Duodenal mucosa (tissue), 2 donors: ENCODE data around the gene IL1RAPL2.

Experiments used
- H3K27ac ChIP-seq: one replicate; pipeline ENCODE4 v1.7.0; 2013; ENCODE audit warnings: low read depth, low read length
- H3K27me3 ChIP-seq, 2 donors: one replicate each; pipeline ENCODE4 v1.7.0; 2013; ENCODE audit warnings: low read length in 2 of 2, control low read depth in 1 of 2; ENCODE audit not compliant: insufficient read depth in 2 of 2, control insufficient read depth in 1 of 2
- H3K36me3 ChIP-seq, 2 donors: one replicate each; pipeline ENCODE4 v1.7.0; 2013; ENCODE audit warnings: low read length in 2 of 2, control low read depth in 1 of 2; ENCODE audit not compliant: insufficient read depth in 2 of 2, control insufficient read depth in 1 of 2
- H3K4me1 ChIP-seq, 2 donors: one replicate each; pipeline ENCODE4 v1.7.0; 2013; ENCODE audit warnings: low read length in 2 of 2, control low read depth in 1 of 2; ENCODE audit not compliant: insufficient read depth in 2 of 2, control insufficient read depth in 1 of 2
- H3K4me3 ChIP-seq, 2 donors: one replicate each; pipeline ENCODE4 v1.7.0; 2013; ENCODE audit warnings: low read length in 2 of 2, low read depth in 1 of 2
- H3K9ac ChIP-seq, 2 donors: one replicate each; pipeline ENCODE4 v1.7.0; 2013; ENCODE audit warnings: low read length in 2 of 2, low read depth in 1 of 2
- H3K9me3 ChIP-seq, 2 donors: one replicate each; pipeline ENCODE4 v1.7.0; 2013; ENCODE audit warnings: low read length in 2 of 2, control low read depth in 1 of 2; ENCODE audit not compliant: control insufficient read depth in 1 of 2

IL1RAPL2 gene

GRCh38 chrX:105269386-105269785, 703.4 kb downstream of the IL1RAPL2 start:
- H3K36me3 ChIP-seq, result no peaks in the 10 kb centered on the region
- no peaks in the 10 kb centered on the region for H3K27me3 ChIP-seq
- H3K9me3 ChIP-seq, result no peaks in the 10 kb centered on the region
- H3K9ac ChIP-seq, result no peak overlapping the region
- no peaks in the 10 kb centered on the region for H3K4me1 ChIP-seq
- no peak overlapping the region for H3K4me3 ChIP-seq
- H3K27ac ChIP-seq, result no peak overlapping the region

DNA sequence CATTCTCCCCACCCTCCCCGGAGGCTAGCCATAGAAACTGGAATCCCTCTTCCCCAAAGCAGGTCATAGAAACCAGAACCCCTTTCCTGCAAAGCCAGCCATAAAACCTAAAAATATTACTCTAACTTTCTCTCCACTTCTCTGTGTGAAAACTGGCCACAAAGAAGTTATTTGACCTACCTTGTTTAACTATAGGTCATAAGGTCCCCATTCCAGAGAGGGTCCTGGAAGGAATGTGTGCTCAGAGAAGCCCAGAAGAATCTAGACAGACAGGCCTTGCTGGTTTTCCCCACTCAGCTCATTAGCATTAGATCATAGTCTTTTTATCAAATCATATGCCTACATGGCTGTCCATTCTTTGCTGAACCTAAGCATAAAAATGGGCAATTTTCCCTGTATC, 707.3 kb downstream of the IL1RAPL2 start:
- H3K9ac ChIP-seq, result no peak overlapping the region
- no peaks in the 10 kb centered on the region for H3K27me3 ChIP-seq
- H3K9me3 ChIP-seq, result no peaks in the 10 kb centered on the region
- no peaks in the 10 kb centered on the region for H3K4me1 ChIP-seq
- H3K36me3 ChIP-seq, result no peaks in the 10 kb centered on the region
- no peak overlapping the region for H3K27ac ChIP-seq
- H3K4me3 ChIP-seq, result no peak overlapping the region

DNA sequence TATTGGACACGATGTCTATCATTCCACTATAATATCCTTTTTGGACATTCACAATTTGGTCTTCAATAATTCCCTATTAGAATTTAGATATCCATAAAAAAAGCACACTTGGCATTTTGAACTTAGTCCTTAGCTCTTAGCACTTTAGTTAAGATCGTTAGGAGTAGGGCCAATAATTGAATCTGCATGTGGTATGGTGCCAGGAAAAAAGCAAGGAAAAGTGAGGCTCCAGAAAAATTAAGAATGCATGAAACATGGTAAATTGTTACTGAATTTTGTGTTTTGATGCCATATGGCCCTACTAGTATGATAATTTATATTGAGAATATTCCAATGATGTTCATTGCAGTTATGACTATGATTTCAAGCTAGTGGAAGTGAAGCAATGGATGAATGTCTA, 708.1 kb downstream of the IL1RAPL2 start:
- H3K36me3 ChIP-seq, result no peaks in the 10 kb centered on the region
- H3K4me1 ChIP-seq, result no peaks in the 10 kb centered on the region
- no peak overlapping the region for H3K9ac ChIP-seq
- no peak overlapping the region for H3K4me3 ChIP-seq
- no peaks in the 10 kb centered on the region for H3K27me3 ChIP-seq
- no peaks in the 10 kb centered on the region for H3K9me3 ChIP-seq
- no peak overlapping the region for H3K27ac ChIP-seq

GRCh38 chrX:105277132-105277531, 711.1 kb downstream of the IL1RAPL2 start:
- H3K36me3 ChIP-seq, result no peaks in the 10 kb centered on the region

GRCh38 chrX:105282077-105282476, 716.1 kb downstream of the IL1RAPL2 start:
- Histone ChIP-seq H3K9ac (no peak overlapping the region), H3K27ac (no peak overlapping the region), H3K36me3 (no peaks in the 10 kb centered on the region), H3K4me3 (no peak overlapping the region), H3K9me3 (no peaks in the 10 kb centered on the region), H3K4me1 (no peaks in the 10 kb centered on the region), H3K27me3 (no peaks in the 10 kb centered on the region)

More at GRCh38 chrX:105277132-105277531, 711.1 kb downstream of the IL1RAPL2 start:
- Histone ChIP-seq H3K27me3 (no peaks in the 10 kb centered on the region), H3K9ac (no peak overlapping the region), H3K9me3 (no peaks in the 10 kb centered on the region), H3K4me3 (no peak overlapping the region), H3K4me1 (no peaks in the 10 kb centered on the region), H3K27ac (no peak overlapping the region)

DNA sequence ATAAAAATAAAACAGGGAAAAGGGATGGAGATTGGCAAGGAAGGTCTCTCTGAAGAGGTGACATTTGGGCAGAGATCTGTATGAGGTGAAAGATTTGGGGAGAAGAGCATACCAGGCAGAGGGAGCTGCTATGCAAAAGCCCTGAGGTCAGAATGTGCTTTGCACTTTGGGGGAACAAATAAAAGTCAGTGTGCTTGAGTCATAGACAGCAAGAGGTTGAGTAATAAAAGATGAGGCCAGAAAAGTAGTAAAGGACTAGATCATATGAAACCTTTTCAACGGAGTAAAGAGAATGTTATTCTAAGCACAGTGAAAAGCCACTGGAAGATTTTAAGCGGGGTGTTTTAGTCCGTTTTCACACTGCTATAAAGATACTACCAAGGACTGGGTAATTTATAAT, 731.0 kb downstream of the IL1RAPL2 start:
- H3K9me3 ChIP-seq, result no peaks in the 10 kb centered on the region
- H3K27ac ChIP-seq, result no peak overlapping the region
- H3K4me3 ChIP-seq, result no peak overlapping the region
- no peaks in the 10 kb centered on the region for H3K27me3 ChIP-seq
- H3K4me1 ChIP-seq, result no peaks in the 10 kb centered on the region
- no peaks in the 10 kb centered on the region for H3K36me3 ChIP-seq
- H3K9ac ChIP-seq, result no peak overlapping the region

- H3K9ac ChIP-seq, result no peak overlapping the region
- no peaks in the 10 kb centered on the region for H3K9me3 ChIP-seq
- H3K27me3 ChIP-seq, result no peaks in the 10 kb centered on the region
- no peaks in the 10 kb centered on the region for H3K4me1 ChIP-seq
- no peaks in the 10 kb centered on the region for H3K36me3 ChIP-seq
- no peak overlapping the region for H3K4me3 ChIP-seq
- H3K27ac ChIP-seq, result no peak overlapping the region
These were observed 733.3 kb downstream of the IL1RAPL2 start for GRCh38 chrX:105299286-105299685.

DNA sequence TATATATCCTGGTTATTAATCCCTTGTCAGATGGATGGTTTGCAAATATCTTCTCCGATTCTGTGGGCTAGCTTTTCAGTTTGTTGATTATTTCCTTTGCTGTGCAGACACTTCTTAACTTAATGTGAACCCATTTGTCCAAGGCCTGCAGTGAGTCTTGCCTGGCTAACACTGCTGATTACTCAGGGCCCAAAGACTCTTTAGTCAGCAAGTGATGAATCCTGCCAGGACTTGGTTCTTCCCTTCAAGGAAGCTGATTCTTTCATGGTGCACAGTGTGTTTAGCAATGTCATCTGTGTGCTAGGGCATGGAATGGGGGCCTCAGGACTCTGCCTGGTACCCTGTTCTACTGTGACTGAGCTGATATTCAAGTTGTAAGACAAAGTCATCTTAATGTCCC, 736.2 kb downstream of the IL1RAPL2 start:
- no peaks in the 10 kb centered on the region for H3K9me3 ChIP-seq
- no peak overlapping the region for H3K9ac ChIP-seq
- H3K4me3 ChIP-seq, result no peak overlapping the region
- no peak overlapping the region for H3K27ac ChIP-seq
- no peaks in the 10 kb centered on the region for H3K36me3 ChIP-seq
- H3K4me1 ChIP-seq, result no peaks in the 10 kb centered on the region
- no peaks in the 10 kb centered on the region for H3K27me3 ChIP-seq

- H3K36me3 ChIP-seq, result no peaks in the 10 kb centered on the region
- no peaks in the 10 kb centered on the region for H3K27me3 ChIP-seq
- H3K9me3 ChIP-seq, result no peaks in the 10 kb centered on the region
- H3K4me3 ChIP-seq, result no peak overlapping the region
- no peak overlapping the region for H3K9ac ChIP-seq
- H3K4me1 ChIP-seq, result no peaks in the 10 kb centered on the region
- no peak overlapping the region for H3K27ac ChIP-seq
These were observed 741.8 kb downstream of the IL1RAPL2 start for GRCh38 chrX:105307762-105308161.

DNA sequence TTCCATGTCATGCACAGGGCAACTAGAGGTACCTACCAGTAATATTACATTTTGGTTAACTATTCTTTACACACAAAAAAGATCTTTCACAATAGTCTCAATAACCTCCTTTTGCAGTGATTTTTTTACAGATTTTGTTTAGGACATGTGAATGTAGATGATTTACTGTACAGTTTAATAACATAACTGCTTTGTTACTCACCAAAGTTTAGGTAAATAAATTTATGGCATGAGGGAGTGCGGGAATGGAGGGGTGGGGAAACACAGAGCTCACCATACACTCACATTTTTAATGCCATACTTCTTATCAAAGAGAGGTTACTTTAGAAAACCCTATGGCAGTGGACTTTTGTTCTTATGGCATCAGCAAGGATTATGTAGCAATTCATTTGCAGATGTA, 747.6 kb downstream of the IL1RAPL2 start:
- Histone ChIP-seq H3K4me3 (no peak overlapping the region), H3K4me1 (no peaks in the 10 kb centered on the region), H3K36me3 (no peaks in the 10 kb centered on the region), H3K27me3 (no peaks in the 10 kb centered on the region), H3K9ac (no peak overlapping the region), H3K9me3 (no peaks in the 10 kb centered on the region), H3K27ac (no peak overlapping the region)

GRCh38 chrX:105314458-105314857, 748.5 kb downstream of the IL1RAPL2 start:
- Histone ChIP-seq H3K27me3 (no peaks in the 10 kb centered on the region), H3K4me1 (no peaks in the 10 kb centered on the region), H3K9me3 (no peaks in the 10 kb centered on the region), H3K27ac (no peak overlapping the region), H3K4me3 (no peak overlapping the region), H3K36me3 (no peaks in the 10 kb centered on the region), H3K9ac (no peak overlapping the region)
